HCT116 (cell line): ENCODE measurements around the gene TBC1D23. TPM values are rescaled to one million over a fixed set of nuclear protein-coding genes. Genes with fewer than 3 reads are reported as not detected.

Experiments used
- ATAC-seq: fragments of 200-7000 bp; cut with Tn5 transposase; 2 replicates; pipeline ENCODE4 v1.9.1; 2020; ENCODE audit warnings: mild to moderate bottlenecking, moderate library complexity
- BruUV-seq: library from RNA; stranded (reverse); fragments of 400-500 nt; replicated peaks from 2 replicates; lab custom pipeline; 2021; lab: Mats Ljungman, UMichigan
- CTCF ChIA-PET: fragments of 300-600 bp; sonication (Branson Sonifier 250); formaldehyde crosslinking; loops from one replicate; lab custom pipeline; 2021; ENCODE audit warnings: antibody characterized with exemption; lab: Charles Lee
- POLR2A ChIA-PET: fragments of 300-600, 350-600 bp; sonication (Branson Sonifier 250); formaldehyde crosslinking; loops from one replicate; lab custom pipeline; 2021; ENCODE audit warnings: antibody characterized with exemption; lab: Charles Lee
- RAD21 ChIA-PET, 2 experiments: fragments of 300-600 bp; sonication (Branson Sonifier 250); formaldehyde crosslinking; loops; one replicate each; lab custom pipeline; 2023; ENCODE audit warnings: low total read pairs in 2 of 2; ENCODE audit not compliant: uncharacterized antibody in 2 of 2, unreplicated experiment in 2 of 2, low non-redundant PET in 1 of 2; lab: Charles Lee
- DNase-seq: peaks from one replicate; pipeline ENCODE4 v3.0.0-alpha.2; 2010; ENCODE audit warnings: low read depth, low spot score
- H2AFZ ChIP-seq: fragments of 200-600 bp; shearing (Covaris generic), sonication (generic); 2 replicates; pipeline ENCODE4 v1.6.1; 2017; ENCODE audit warnings: low read depth, mixed run types, mixed read lengths, antibody characterized with exemption, low read length; ENCODE audit not compliant: poor library complexity, severe bottlenecking
- H3K27ac ChIP-seq: 2 replicates; pipeline ENCODE4 v1.5.1; 2012; ENCODE audit warnings: low read depth, low read length
- H3K27me3 ChIP-seq: fragments of 200-600 bp; sonication (generic); 2 replicates; pipeline ENCODE4 v1.6.1; 2016; ENCODE audit warnings: mixed run types, low read length, mixed read lengths; ENCODE audit not compliant: insufficient read depth
- H3K36me3 ChIP-seq, 2 experiments: fragments of 200-500 bp in 1 of 2; fragments of 200-600 bp in 1 of 2; sonication (Bioruptor generic) in 1 of 2; sonication (generic) in 1 of 2; 2 replicates each; pipeline versions ENCODE4 v1.5.1 to v1.6.1; 2014 to 2016; ENCODE audit warnings: low read length in 2 of 2, inconsistent platforms in 1 of 2, mixed read lengths in 1 of 2, mixed run types in 1 of 2; ENCODE audit not compliant: insufficient read depth in 2 of 2, control insufficient read depth in 1 of 2
- H3K4me1 ChIP-seq, 2 experiments: fragments of 200-600 bp in 1 of 2; sonication (generic) in 1 of 2; 2 replicates each; pipeline versions ENCODE4 v1.5.1 to v1.6.1; 2012 to 2017; ENCODE audit warnings: low read length in 2 of 2, inconsistent platforms in 1 of 2, mild to moderate bottlenecking in 1 of 2, mixed read lengths in 1 of 2, mixed run types in 1 of 2, moderate library complexity in 1 of 2; ENCODE audit not compliant: insufficient read depth in 2 of 2, control insufficient read depth in 1 of 2
- H3K4me2 ChIP-seq: fragments of 200-600 bp; sonication (generic); 2 replicates; pipeline ENCODE4 v1.6.1; 2017; ENCODE audit warnings: mixed run types, low read length, mixed read lengths
- H3K4me3 ChIP-seq, 2 experiments: fragments of 200-600 bp in 1 of 2; sonication (generic) in 1 of 2; replicated peaks in 1 of 2; 2 replicates each; pipeline ENCODE4 v1.5.1; 2011 to 2016; ENCODE audit warnings: low read length in 2 of 2, control low read depth in 1 of 2, low read depth in 1 of 2, mild to moderate bottlenecking in 1 of 2, mixed read lengths in 1 of 2, mixed run types in 1 of 2
- H3K79me2 ChIP-seq: fragments of 200-600 bp; sonication (generic); 2 replicates; pipeline ENCODE4 v1.6.1; 2017; ENCODE audit warnings: mild to moderate bottlenecking, mixed run types, low read length, moderate library complexity, mixed read lengths; ENCODE audit not compliant: insufficient read depth
- H3K9ac ChIP-seq: fragments of 200-600 bp; sonication (generic); 2 replicates; pipeline ENCODE4 v1.6.1; 2016; ENCODE audit warnings: low read length, mixed read lengths
- H3K9me2 ChIP-seq: fragments of 200-600 bp; sonication (generic), shearing (Covaris generic); 2 replicates; pipeline ENCODE4 v1.6.1; 2017; ENCODE audit warnings: mixed run types, mild to moderate bottlenecking, moderate library complexity; ENCODE audit not compliant: insufficient read depth
- H3K9me3 ChIP-seq, 2 experiments: fragments of 200-500 bp in 1 of 2; fragments of 200-600 bp in 1 of 2; sonication (Bioruptor generic) in 1 of 2; sonication (generic) in 1 of 2; 2 replicates each; pipeline ENCODE4 v1.6.1; 2014 to 2017; ENCODE audit warnings: low read length in 2 of 2, mixed read lengths in 2 of 2, inconsistent platforms in 1 of 2, low read depth in 1 of 2, mild to moderate bottlenecking in 1 of 2, mixed run types in 1 of 2, moderate library complexity in 1 of 2; ENCODE audit not compliant: control insufficient read depth in 1 of 2, insufficient read depth in 1 of 2
- H4K20me1 ChIP-seq: fragments of 200-600 bp; sonication (generic), shearing (Covaris generic); 2 replicates; pipeline ENCODE4 v1.6.1; 2017; ENCODE audit warnings: mixed run types, mild to moderate bottlenecking, moderate library complexity; ENCODE audit not compliant: insufficient read depth
- CEBPB ChIP-seq: IDR thresholded peaks from 2 replicates; pipeline ENCODE4 v1.6.1; 2012; ENCODE audit warnings: low read depth
- ELF1 ChIP-seq: IDR thresholded peaks from 2 replicates; pipeline ENCODE4 v1.6.1; 2012; ENCODE audit warnings: low read depth, borderline replicate concordance
- EZH2phosphoT487 ChIP-seq: fragments of 200-600 bp; IDR thresholded peaks from 2 replicates; pipeline ENCODE4 v1.6.1; 2018; ENCODE audit warnings: antibody characterized with exemption, borderline replicate concordance
- POLR2A ChIP-seq: IDR thresholded peaks from 2 replicates; pipeline ENCODE4 v1.7.0; 2011; ENCODE audit warnings: borderline replicate concordance; ENCODE audit not compliant: insufficient read depth, insufficient read length; ENCODE audit errors: extremely low read depth
- TCF7L2 ChIP-seq: IDR thresholded peaks from 2 replicates; pipeline ENCODE4 v1.7.0; 2011; ENCODE audit warnings: borderline replicate concordance, inconsistent platforms; ENCODE audit not compliant: insufficient read depth, insufficient read length; ENCODE audit errors: extremely low read depth
- YY1 ChIP-seq: IDR thresholded peaks from 2 replicates; pipeline ENCODE4 v1.6.1; 2011; ENCODE audit warnings: low read length, low read depth, moderate library complexity, mild to moderate bottlenecking; ENCODE audit not compliant: insufficient replicate concordance; ENCODE audit errors: extremely low read depth
- intact Hi-C: fragments of 100-400 bp; cut with micrococcal nuclease; formaldehyde crosslinking; loops from 2 replicates; pipeline ENCODE4 v1.10.0; 2022
- total RNA-seq: library from RNA; stranded (reverse); gene quantifications from one replicate; pipeline ENCODE4 v1.2.1, GENCODE V29; 2021; ENCODE audit not compliant: unreplicated experiment
- TF ChIP-seq, protein P1 (sequence below): IDR thresholded peaks from 2 replicates; pipeline ENCODE4 v1.6.1; 2011; ENCODE audit warnings: mild to moderate bottlenecking, low read length, moderate library complexity; ENCODE audit not compliant: insufficient replicate concordance; ENCODE audit errors: extremely low read depth

Gene TBC1D23
- total RNA-seq, 1 experiment from 2014 or later: 21.9 TPM

- Histone ChIP-seq H3K9me3 (no peaks in the 10 kb centered on the region), H3K4me1 (peaks cover 10 to 30% of the 10 kb centered on the region in 2 experiments), H3K79me2 (peaks cover 61% of the 10 kb centered on the region), H3K9ac (no peak overlapping the region), H2AFZ (no peak overlapping the region), H3K4me2 (no peak overlapping the region), H3K36me3 (no peaks in the 10 kb centered on the region), H3K4me3 (no peak overlapping the region), H3K9me2 (no peaks in the 10 kb centered on the region), H4K20me1 (no peaks in the 10 kb centered on the region), H3K27me3 (no peaks in the 10 kb centered on the region), H3K27ac (no peak overlapping the region)
- ATAC-seq: no peak
- TF ChIP-seq CEBPB: no peak
- no TSS peak for BruUV-seq
- ChIA-PET POLR2A (no interaction called here), RAD21 (no interaction called here), CTCF (no interaction called here)
- intact Hi-C loops: no loop called here
- no peak for DNase-seq
Observed at GRCh38 chr3:100266531-100266930, 5.7 kb downstream of the TBC1D23 start.

GRCh38 chr3:100268156-100268555 is 7.4 kb downstream of the TBC1D23 start:
- H3K4me2 ChIP-seq: no peak overlapping the region
- no peak overlapping the region for H3K4me3 ChIP-seq
- intact Hi-C loops: no loop called here
- no peaks in the 10 kb centered on the region for H4K20me1 ChIP-seq
- H3K9me2 ChIP-seq: no peaks in the 10 kb centered on the region
- DNase-seq: no peak
- CTCF ChIA-PET: no interaction called here
- TF ChIP-seq, protein P1, sequence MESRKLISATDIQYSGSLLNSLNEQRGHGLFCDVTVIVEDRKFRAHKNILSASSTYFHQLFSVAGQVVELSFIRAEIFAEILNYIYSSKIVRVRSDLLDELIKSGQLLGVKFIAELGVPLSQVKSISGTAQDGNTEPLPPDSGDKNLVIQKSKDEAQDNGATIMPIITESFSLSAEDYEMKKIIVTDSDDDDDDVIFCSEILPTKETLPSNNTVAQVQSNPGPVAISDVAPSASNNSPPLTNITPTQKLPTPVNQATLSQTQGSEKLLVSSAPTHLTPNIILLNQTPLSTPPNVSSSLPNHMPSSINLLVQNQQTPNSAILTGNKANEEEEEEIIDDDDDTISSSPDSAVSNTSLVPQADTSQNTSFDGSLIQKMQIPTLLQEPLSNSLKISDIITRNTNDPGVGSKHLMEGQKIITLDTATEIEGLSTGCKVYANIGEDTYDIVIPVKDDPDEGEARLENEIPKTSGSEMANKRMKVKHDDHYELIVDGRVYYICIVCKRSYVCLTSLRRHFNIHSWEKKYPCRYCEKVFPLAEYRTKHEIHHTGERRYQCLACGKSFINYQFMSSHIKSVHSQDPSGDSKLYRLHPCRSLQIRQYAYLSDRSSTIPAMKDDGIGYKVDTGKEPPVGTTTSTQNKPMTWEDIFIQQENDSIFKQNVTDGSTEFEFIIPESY: no peak
- no peak for TF ChIP-seq ELF1
- TF ChIP-seq POLR2A: no peak
- no peak for TF ChIP-seq YY1
- no peak for TF ChIP-seq TCF7L2
- TF ChIP-seq EZH2phosphoT487: no peak
- no peak overlapping the region for H3K9ac ChIP-seq
- H3K36me3 ChIP-seq: no peaks in the 10 kb centered on the region
- H3K4me1 ChIP-seq: peaks cover 3 to 23% of the 10 kb centered on the region in 2 experiments; a peak in 3 of 4 replicates
- no peaks in the 10 kb centered on the region for H3K9me3 ChIP-seq
- POLR2A ChIA-PET: no interaction called here
- RAD21 ChIA-PET: no interaction called here
- H2AFZ ChIP-seq: no peak overlapping the region
- no peaks in the 10 kb centered on the region for H3K27me3 ChIP-seq
- H3K79me2 ChIP-seq: peaks cover 55% of the 10 kb centered on the region
- no peak overlapping the region for H3K27ac ChIP-seq
- no TSS peak for BruUV-seq
- ATAC-seq: no peak
